Stomach (tissue), 4 donors: ENCODE data around the gene TBL1XR1.

Source experiments
- CTCF ChIP-seq, 7 experiments: fragments of 450-650 bp in 4 of 7; fragments of 200-600 bp in 3 of 7; sonication (generic) in 3 of 7; IDR thresholded peaks; one replicate each; pipeline ENCODE4 v1.5.1; 2016 to 2019; ENCODE audit warnings: antibody characterized with exemption in 7 of 7, control low read depth in 2 of 7, mild to moderate bottlenecking in 1 of 7
- EP300 ChIP-seq: sonication (generic); formaldehyde crosslinking; IDR thresholded peaks from one replicate; pipeline ENCODE4 v1.6.1; 2017; ENCODE audit warnings: antibody characterized with exemption

- no peak for TF ChIP-seq CTCF (IDR thresholded peaks at IDR 0.05)
- TF ChIP-seq EP300: no peak
Measured at GRCh38 chr3:177237206-177237605, 39.9 kb upstream of the TBL1XR1 start.
